ENCODE measurements around the gene ARHGAP29. TPM values are rescaled to one million over a fixed set of nuclear protein-coding genes. Genes with fewer than 3 reads are reported as not detected.

ARHGAP29 gene
- polyA plus RNA-seq, 2 of the 4 experiments (the other 2 are of a cell fraction), result 14.3 to 29.7 TPM

DNA sequence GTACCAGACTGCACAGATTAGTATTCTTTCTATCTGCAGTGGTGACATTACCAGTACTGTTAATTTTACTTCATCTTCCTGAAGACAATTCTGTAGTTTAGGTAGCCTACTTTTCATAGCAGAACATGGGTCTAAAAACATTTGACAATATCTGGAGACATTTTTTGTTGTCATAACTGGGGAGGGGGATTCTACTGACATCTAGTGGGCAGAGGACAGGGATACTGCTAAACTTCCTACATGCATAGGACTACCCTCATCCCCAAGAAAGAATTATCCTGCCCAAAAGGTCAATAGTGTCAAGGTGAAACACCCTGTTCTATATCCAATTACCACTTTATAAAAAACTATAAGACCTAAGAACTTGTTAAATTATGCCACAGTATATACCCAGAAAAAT lies 3.4 kb upstream of the ARHGAP29 start:
- no peak for TF ChIP-seq EHMT2 (IDR thresholded peaks at IDR 0.05; ENCODE audit: low read depth)
- no peak for TF ChIP-seq ZFP36 (IDR thresholded peaks at IDR 0.05; ENCODE audit: borderline replicate concordance, partially characterized antibody)
- TF ChIP-seq SMC3 (IDR thresholded peaks at IDR 0.05), result 0 out of 3 replicates have a peak, but pooled peaks have one; percentile 27
- peak; percentile 33 to 43; a peak in 3 of 5 replicates for TF ChIP-seq RAD21 (conservative IDR thresholded peaks at IDR 0.05 in 1 of 2, IDR thresholded peaks at IDR 0.05 in 1 of 2)
- TF ChIP-seq, protein P1, sequence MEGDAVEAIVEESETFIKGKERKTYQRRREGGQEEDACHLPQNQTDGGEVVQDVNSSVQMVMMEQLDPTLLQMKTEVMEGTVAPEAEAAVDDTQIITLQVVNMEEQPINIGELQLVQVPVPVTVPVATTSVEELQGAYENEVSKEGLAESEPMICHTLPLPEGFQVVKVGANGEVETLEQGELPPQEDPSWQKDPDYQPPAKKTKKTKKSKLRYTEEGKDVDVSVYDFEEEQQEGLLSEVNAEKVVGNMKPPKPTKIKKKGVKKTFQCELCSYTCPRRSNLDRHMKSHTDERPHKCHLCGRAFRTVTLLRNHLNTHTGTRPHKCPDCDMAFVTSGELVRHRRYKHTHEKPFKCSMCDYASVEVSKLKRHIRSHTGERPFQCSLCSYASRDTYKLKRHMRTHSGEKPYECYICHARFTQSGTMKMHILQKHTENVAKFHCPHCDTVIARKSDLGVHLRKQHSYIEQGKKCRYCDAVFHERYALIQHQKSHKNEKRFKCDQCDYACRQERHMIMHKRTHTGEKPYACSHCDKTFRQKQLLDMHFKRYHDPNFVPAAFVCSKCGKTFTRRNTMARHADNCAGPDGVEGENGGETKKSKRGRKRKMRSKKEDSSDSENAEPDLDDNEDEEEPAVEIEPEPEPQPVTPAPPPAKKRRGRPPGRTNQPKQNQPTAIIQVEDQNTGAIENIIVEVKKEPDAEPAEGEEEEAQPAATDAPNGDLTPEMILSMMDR (IDR thresholded peaks at IDR 0.05), result peak; percentile 39
- peaks cover 27% of the 10 kb centered on the region for H3K4me1 ChIP-seq
- ChIA-PET POLR2A (no interaction called here), CTCF (interaction anchor here (1.3 to 2.6 kb wide), 3 partner anchors 89 to 94 kb away, joined by 4 to 13 read pairs (median 5); no protein-coding TSS in a partner anchor)
- peaks cover 7% of the 10 kb centered on the region; the same call in 2 of the 3 replicates for H3K9me3 ChIP-seq
- H3K27ac ChIP-seq, result no peak overlapping the region
- DNase-seq (ENCODE audit: low read depth in 1 of 2, low spot score in 1 of 2) (peak in 1 of 2 experiments; percentile 35), FAIRE-seq (no peak), ATAC-seq (no peak)
- no peak overlapping the region for H3K4me3 ChIP-seq
- H3K4me2 ChIP-seq, result no peak overlapping the region

DNA sequence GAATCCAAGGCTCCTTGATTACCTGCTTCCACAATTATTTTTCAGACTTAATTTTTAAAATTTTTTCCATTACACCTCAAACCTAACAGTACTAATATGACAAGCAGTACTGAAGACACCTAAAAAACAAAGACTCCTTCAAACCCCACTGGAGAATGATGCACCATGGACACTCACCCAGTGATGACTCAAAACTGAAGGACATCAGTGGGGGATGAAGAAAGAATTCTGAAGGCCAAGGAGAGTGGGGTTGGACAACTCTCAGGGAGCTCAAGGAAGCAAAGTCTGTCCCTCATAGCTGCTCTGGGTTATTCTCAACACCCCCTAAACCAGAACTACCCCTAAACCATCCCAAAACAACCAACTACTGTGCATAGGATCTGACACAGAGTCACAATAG lies 2.4 kb upstream of the ARHGAP29 start:
- Histone ChIP-seq H3K4me1 (peaks cover 29% of the 10 kb centered on the region), H3K4me2 (peak overlapping the region; percentile 21; the same call in 1 of the 3 replicates), H3K4me3 (no peak overlapping the region), H3K9me3 (peaks cover 7% of the 10 kb centered on the region; the same call in 2 of the 3 replicates), H3K27ac (no peak overlapping the region)
- no peak for ATAC-seq
- POLR2A ChIA-PET, result no interaction called here
- no peak for DNase-seq (ENCODE audit: low read depth in 1 of 2, low spot score in 1 of 2)
- no peak for TF ChIP-seq EHF (CRISPR knock-in tag; IDR thresholded peaks at IDR 0.05)
- no peak for TF ChIP-seq TP53 (CRISPR knock-in tag; IDR thresholded peaks at IDR 0.05)
- TF ChIP-seq CHD2 (IDR thresholded peaks at IDR 0.05; ENCODE audit: low read length, partially characterized antibody), result no peak
- no peak for TF ChIP-seq FOSB (CRISPR knock-in tag; IDR thresholded peaks at IDR 0.05)
- no peak for TF ChIP-seq KDM5A (IDR thresholded peaks at IDR 0.05)
- TF ChIP-seq NR3C1 (IDR thresholded peaks at IDR 0.05), result no peak
- no peak for TF ChIP-seq RNF2 (IDR thresholded peaks at IDR 0.05; ENCODE audit: borderline replicate concordance, low read depth)
- TF ChIP-seq SMC3 (IDR thresholded peaks at IDR 0.05), result no peak
- TF ChIP-seq, protein P2, sequence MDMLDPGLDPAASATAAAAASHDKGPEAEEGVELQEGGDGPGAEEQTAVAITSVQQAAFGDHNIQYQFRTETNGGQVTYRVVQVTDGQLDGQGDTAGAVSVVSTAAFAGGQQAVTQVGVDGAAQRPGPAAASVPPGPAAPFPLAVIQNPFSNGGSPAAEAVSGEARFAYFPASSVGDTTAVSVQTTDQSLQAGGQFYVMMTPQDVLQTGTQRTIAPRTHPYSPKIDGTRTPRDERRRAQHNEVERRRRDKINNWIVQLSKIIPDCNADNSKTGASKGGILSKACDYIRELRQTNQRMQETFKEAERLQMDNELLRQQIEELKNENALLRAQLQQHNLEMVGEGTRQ (IDR thresholded peaks at IDR 0.05), result no peak
- no peak for TF ChIP-seq NPAS2 (CRISPR knock-in tag; IDR thresholded peaks at IDR 0.05; ENCODE audit: borderline replicate concordance)
- TF ChIP-seq, protein P3, sequence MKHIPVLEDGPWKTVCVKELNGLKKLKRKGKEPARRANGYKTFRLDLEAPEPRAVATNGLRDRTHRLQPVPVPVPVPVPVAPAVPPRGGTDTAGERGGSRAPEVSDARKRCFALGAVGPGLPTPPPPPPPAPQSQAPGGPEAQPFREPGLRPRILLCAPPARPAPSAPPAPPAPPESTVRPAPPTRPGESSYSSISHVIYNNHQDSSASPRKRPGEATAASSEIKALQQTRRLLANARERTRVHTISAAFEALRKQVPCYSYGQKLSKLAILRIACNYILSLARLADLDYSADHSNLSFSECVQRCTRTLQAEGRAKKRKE (CRISPR knock-in tag; IDR thresholded peaks at IDR 0.05; ENCODE audit: low read depth), result no peak
- TF ChIP-seq, protein P4, sequence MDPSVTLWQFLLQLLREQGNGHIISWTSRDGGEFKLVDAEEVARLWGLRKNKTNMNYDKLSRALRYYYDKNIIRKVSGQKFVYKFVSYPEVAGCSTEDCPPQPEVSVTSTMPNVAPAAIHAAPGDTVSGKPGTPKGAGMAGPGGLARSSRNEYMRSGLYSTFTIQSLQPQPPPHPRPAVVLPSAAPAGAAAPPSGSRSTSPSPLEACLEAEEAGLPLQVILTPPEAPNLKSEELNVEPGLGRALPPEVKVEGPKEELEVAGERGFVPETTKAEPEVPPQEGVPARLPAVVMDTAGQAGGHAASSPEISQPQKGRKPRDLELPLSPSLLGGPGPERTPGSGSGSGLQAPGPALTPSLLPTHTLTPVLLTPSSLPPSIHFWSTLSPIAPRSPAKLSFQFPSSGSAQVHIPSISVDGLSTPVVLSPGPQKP (IDR thresholded peaks at IDR 0.05; ENCODE audit: low read depth, low read length), result no peak
- TF ChIP-seq HDAC2 (IDR thresholded peaks at IDR 0.05), result no peak
- no peak for TF ChIP-seq HEYL (CRISPR knock-in tag; IDR thresholded peaks at IDR 0.05)
- CTCF ChIA-PET, result interaction anchor here (0.7 to 2.6 kb wide), 6 partner anchors 14 to 200 kb away, joined by 3 to 13 read pairs (median 4); no protein-coding TSS in a partner anchor
- FAIRE-seq, result no peak

DNA sequence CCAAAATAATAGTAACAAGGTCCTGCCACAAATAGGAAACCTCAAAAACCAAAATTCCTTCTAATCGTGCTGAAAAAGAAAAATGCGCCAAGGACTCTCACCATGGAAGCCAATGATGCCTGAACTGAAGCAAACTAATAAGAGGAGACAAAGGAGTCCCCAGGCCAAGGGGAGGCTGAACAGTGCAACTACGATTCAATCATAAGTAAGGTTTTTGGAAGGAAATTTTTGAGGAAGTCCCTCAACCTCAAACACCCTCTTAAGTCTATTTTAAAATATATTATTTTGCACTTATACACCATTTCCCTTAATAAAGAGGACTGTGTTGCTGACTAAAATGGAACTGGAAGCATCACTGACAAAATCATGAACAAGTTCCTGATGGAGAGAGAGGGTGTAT lies 1.7 kb upstream of the ARHGAP29 start:
- no peak for FAIRE-seq
- TF ChIP-seq RFX5 (IDR thresholded peaks at IDR 0.05), result no peak
- no peak for TF ChIP-seq NPAS2 (CRISPR knock-in tag; IDR thresholded peaks at IDR 0.05; ENCODE audit: borderline replicate concordance)
- TF ChIP-seq, protein P5, sequence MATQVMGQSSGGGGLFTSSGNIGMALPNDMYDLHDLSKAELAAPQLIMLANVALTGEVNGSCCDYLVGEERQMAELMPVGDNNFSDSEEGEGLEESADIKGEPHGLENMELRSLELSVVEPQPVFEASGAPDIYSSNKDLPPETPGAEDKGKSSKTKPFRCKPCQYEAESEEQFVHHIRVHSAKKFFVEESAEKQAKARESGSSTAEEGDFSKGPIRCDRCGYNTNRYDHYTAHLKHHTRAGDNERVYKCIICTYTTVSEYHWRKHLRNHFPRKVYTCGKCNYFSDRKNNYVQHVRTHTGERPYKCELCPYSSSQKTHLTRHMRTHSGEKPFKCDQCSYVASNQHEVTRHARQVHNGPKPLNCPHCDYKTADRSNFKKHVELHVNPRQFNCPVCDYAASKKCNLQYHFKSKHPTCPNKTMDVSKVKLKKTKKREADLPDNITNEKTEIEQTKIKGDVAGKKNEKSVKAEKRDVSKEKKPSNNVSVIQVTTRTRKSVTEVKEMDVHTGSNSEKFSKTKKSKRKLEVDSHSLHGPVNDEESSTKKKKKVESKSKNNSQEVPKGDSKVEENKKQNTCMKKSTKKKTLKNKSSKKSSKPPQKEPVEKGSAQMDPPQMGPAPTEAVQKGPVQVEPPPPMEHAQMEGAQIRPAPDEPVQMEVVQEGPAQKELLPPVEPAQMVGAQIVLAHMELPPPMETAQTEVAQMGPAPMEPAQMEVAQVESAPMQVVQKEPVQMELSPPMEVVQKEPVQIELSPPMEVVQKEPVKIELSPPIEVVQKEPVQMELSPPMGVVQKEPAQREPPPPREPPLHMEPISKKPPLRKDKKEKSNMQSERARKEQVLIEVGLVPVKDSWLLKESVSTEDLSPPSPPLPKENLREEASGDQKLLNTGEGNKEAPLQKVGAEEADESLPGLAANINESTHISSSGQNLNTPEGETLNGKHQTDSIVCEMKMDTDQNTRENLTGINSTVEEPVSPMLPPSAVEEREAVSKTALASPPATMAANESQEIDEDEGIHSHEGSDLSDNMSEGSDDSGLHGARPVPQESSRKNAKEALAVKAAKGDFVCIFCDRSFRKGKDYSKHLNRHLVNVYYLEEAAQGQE (IDR thresholded peaks at IDR 0.05), result no peak
- no peak for TF ChIP-seq NFE2L2 (conservative IDR thresholded peaks at IDR 0.05; ENCODE audit: low read length)
- TF ChIP-seq HOXB5 (CRISPR knock-in tag; IDR thresholded peaks at IDR 0.05), result no peak
- no peak for TF ChIP-seq MYC (IDR thresholded peaks at IDR 0.05; ENCODE audit: borderline replicate concordance, low read length)
- TF ChIP-seq TFCP2L1 (CRISPR knock-in tag; IDR thresholded peaks at IDR 0.05), result no peak
- no peak for TF ChIP-seq ZNF302 (CRISPR knock-in tag; IDR thresholded peaks at IDR 0.05)
- TF ChIP-seq, protein P2 (IDR thresholded peaks at IDR 0.05), result no peak

More for the DNA sequence above, 1.7 kb upstream of the ARHGAP29 start:
- peaks cover 7% of the 10 kb centered on the region; the same call in 2 of the 3 replicates for H3K9me3 ChIP-seq
- H3K4me2 ChIP-seq, result no peak overlapping the region
- WGBS (ENCODE audit: missing lambda C conversion rate), result 99% methylated on average over 3 of the region's 3 CpGs
- H3K4me3 ChIP-seq, result no peak overlapping the region
- no peak overlapping the region for H3K27ac ChIP-seq
- ChIA-PET POLR2A (no interaction called here), CTCF (interaction anchor here (1.2 to 2.6 kb wide), 5 partner anchors 14 to 199 kb away, joined by 3 to 13 read pairs (median 3); no protein-coding TSS in a partner anchor)
- ATAC-seq (no peak), DNase-seq (ENCODE audit: low read depth in 1 of 2, low spot score in 1 of 2) (no peak)
- H3K4me1 ChIP-seq, result peaks cover 34% of the 10 kb centered on the region
